ENCODE results near the gene ANTXRL.

DNA sequence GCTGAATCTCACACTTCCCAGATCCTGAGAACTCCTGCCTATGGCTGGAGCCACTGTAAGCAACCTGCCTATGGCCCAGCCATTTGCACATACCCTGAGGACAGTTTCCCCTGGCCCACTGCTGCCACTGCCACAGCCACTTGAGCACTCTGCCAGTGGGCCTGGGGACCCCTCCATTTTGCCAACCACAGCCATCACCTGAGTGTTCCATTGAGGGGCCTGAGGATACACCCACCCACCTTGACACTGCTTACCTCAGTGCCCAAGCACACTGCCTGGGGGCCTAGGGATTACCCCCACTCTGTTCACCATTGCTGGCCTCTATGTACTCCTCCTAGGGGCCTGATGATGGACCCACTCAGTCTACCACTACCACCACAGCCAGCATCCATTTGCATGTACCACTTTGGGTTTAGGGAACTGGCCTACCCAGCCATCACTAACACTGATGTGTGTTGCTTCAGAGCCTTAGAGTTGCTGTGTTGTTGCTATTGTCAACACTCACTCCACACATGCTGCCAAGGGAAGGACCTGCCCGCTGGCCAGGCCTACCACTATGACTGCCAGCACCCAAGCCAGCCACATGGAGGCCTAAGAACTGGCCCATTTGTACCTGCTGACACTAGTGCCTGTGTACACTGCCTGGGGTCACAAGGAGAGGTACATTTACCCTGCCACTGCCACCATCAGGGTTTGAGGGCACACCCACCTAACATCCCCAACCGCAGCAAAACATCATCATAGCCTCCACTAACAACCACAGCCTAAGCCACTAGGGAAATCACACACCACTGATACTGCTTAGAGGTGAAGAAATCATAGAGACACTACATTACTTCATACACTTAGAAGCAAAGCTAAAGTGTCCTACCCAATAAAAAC is 45.9 kb upstream of the ANTXRL start:
- no peak for TF ChIP-seq CTCF (conservative IDR thresholded peaks at IDR 0.05 in 1 of 2, IDR thresholded peaks at IDR 0.05 in 1 of 2; ENCODE audit: extremely low read depth in 1 of 2, insufficient read depth in 1 of 2, low read depth in 1 of 2, low read length in 2 of 2)
- TF ChIP-seq EZH2 (IDR thresholded peaks at IDR 0.05; ENCODE audit: borderline replicate concordance, low read length), result no peak
